Upper lobe of left lung (tissue), 4 donors: ENCODE results near the gene KIF5A.

Experiments used
- POLR2A ChIP-seq, 4 donors: fragments of 450-650 bp; IDR thresholded peaks; one replicate each; pipeline ENCODE4 v1.5.1; 2016 to 2017; ENCODE audit warnings: antibody characterized with exemption in 4 of 4, mild to moderate bottlenecking in 2 of 4
- TF ChIP-seq, protein P1 (sequence below), 6 experiments: fragments of 450-650 bp in 4 of 6; fragments of 200-600 bp in 2 of 6; sonication (generic) in 2 of 6; IDR thresholded peaks; one replicate each; pipeline ENCODE4 v1.5.1; 2016 to 2019; ENCODE audit warnings: antibody characterized with exemption in 6 of 6

DNA sequence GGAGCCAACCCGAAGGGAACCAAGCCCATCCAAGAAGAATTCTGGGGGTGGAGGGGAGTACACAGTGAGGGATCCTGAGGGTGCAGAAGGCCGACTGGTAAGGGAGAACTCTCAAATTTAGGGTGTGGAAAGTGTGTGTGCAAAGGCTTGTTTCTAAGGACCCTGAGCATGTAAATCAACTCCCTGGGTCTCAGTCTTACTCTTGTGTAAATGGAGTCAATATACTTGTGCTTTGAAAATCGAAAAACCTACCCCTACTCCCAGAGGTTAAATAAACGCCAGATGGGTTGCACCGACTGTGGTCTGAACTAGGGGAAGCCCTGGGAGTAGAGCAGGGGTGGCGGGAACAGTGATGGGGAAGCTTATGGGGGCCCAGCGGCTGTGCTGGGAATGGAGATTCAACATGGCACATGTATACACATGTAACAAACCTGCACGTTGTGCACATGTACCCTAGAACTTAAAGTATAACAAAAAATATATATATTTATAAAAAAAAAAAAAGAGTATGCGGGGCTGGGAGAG lies 77.1 kb downstream of the KIF5A start:
- TF ChIP-seq, protein P1, sequence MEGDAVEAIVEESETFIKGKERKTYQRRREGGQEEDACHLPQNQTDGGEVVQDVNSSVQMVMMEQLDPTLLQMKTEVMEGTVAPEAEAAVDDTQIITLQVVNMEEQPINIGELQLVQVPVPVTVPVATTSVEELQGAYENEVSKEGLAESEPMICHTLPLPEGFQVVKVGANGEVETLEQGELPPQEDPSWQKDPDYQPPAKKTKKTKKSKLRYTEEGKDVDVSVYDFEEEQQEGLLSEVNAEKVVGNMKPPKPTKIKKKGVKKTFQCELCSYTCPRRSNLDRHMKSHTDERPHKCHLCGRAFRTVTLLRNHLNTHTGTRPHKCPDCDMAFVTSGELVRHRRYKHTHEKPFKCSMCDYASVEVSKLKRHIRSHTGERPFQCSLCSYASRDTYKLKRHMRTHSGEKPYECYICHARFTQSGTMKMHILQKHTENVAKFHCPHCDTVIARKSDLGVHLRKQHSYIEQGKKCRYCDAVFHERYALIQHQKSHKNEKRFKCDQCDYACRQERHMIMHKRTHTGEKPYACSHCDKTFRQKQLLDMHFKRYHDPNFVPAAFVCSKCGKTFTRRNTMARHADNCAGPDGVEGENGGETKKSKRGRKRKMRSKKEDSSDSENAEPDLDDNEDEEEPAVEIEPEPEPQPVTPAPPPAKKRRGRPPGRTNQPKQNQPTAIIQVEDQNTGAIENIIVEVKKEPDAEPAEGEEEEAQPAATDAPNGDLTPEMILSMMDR (IDR thresholded peaks at IDR 0.05), result no peak
- TF ChIP-seq POLR2A (IDR thresholded peaks at IDR 0.05), result no peak
